ENCODE data around the gene CDYL2. TPM values are rescaled to one million over a fixed set of nuclear protein-coding genes. Genes with fewer than 3 reads are reported as not detected.

CDYL2 gene
- total RNA-seq, 1 donor from 2014 or later = 4.9 TPM

DNA sequence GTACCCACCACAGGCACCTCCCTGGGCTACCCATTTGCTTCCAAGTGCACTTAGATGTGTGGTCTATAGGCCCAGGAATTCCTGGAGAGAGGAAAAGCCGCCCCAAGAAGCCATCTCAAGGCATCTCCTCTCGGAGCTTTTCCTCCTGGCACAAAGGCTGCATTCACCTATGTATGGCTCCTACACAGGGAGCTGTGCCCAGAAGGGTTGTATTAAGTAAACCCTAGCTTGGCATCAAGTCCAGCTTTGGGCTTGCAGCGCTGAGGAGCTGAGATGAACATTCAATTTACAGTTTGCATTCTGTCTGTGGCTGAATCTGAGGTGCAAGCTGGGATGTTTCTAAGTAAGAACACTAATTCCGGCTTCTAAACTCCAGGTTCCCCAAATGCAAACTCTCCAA lies 81.3 kb downstream of the CDYL2 start:
- TF ChIP-seq, protein P1, sequence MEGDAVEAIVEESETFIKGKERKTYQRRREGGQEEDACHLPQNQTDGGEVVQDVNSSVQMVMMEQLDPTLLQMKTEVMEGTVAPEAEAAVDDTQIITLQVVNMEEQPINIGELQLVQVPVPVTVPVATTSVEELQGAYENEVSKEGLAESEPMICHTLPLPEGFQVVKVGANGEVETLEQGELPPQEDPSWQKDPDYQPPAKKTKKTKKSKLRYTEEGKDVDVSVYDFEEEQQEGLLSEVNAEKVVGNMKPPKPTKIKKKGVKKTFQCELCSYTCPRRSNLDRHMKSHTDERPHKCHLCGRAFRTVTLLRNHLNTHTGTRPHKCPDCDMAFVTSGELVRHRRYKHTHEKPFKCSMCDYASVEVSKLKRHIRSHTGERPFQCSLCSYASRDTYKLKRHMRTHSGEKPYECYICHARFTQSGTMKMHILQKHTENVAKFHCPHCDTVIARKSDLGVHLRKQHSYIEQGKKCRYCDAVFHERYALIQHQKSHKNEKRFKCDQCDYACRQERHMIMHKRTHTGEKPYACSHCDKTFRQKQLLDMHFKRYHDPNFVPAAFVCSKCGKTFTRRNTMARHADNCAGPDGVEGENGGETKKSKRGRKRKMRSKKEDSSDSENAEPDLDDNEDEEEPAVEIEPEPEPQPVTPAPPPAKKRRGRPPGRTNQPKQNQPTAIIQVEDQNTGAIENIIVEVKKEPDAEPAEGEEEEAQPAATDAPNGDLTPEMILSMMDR (IDR thresholded peaks at IDR 0.05) = no peak
- TF ChIP-seq EZH2phosphoT487 (IDR thresholded peaks at IDR 0.05) = no peak

DNA sequence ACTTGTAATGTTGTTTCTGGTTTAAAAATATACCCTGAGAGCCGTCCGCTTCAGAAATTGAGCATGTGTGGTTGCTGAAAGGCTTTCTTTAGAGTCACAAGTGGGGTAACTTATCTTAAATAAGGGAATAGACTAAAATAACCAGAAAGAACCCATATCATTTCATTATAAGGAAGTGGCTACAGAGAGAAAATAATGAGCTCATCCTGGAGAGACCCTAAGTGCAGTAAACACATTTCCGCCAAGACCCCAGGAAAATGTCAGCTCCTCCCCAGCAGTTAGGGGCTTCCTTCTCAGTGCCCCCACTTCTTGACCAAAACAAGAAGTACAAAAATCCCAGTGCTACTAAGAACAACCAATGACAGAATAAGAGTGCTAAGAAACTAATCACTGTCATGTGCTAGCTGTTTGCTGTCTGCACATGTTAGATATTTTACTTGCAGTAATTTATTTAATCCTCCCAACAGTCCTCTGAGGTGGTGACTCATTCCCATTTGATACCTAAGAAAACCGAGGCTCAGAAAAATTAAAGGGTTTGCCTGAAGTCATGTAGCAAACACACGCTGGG lies 83.5 kb downstream of the CDYL2 start:
- TF ChIP-seq EZH2 (IDR thresholded peaks at IDR 0.05) (no peak), EZH2phosphoT487 (IDR thresholded peaks at IDR 0.05) (no peak)
- TF ChIP-seq, protein P1 (IDR thresholded peaks at IDR 0.05) = no peak
- Mint-ChIP-seq H3K4me1 (peaks cover 4% of the 10 kb centered on the region), H3K36me3 (no peaks in the 10 kb centered on the region), H3K9me3 (peaks cover 8% of the 10 kb centered on the region), H3K27ac (no peak overlapping the region), H3K27me3 (ENCODE audit: insufficient read depth, low read depth) (peaks cover 4% of the 10 kb centered on the region), H3K4me3 (no peak overlapping the region)
- Histone ChIP-seq H4K20me1 (ENCODE audit: low read depth) (no peaks in the 10 kb centered on the region), H3F3A (ENCODE audit: low read depth) (no peaks in the 10 kb centered on the region), H3K27ac (no peak overlapping the region), H3K9ac (no peak overlapping the region), H3K36me3 (no peaks in the 10 kb centered on the region), H3K4me3 (no peak overlapping the region), H3K4me2 (no peak overlapping the region), H3K79me2 (ENCODE audit: low read depth) (no peaks in the 10 kb centered on the region), H3K4me1 (no peaks in the 10 kb centered on the region), H2AFZ (replicated peaks) (no peak overlapping the region), H3K27me3 (no peaks in the 10 kb centered on the region), H3K9me3 (ENCODE audit: low read depth) (no peaks in the 10 kb centered on the region)
- no peak for DNase-seq (ENCODE audit: low spot score)

More for the DNA sequence above, 81.3 kb downstream of the CDYL2 start:
- H4K20me1 ChIP-seq (ENCODE audit: low read depth) = no peaks in the 10 kb centered on the region
- H3K27me3 Mint-ChIP-seq (ENCODE audit: insufficient read depth, low read depth) = peaks cover 4% of the 10 kb centered on the region
- no peak overlapping the region for H3K27ac Mint-ChIP-seq
- H3K4me3 ChIP-seq = no peak overlapping the region
- H3K4me1 ChIP-seq = no peaks in the 10 kb centered on the region
- no peak for DNase-seq (ENCODE audit: low spot score)
- H3K9ac ChIP-seq = no peak overlapping the region
- no peaks in the 10 kb centered on the region for H3K36me3 Mint-ChIP-seq
- H3K9me3 Mint-ChIP-seq = peaks cover 20% of the 10 kb centered on the region
- no peaks in the 10 kb centered on the region for H3K27me3 ChIP-seq
- H2AFZ ChIP-seq (replicated peaks) = no peak overlapping the region
- no peaks in the 10 kb centered on the region for H3K79me2 ChIP-seq (ENCODE audit: low read depth)
- H3K36me3 ChIP-seq = no peaks in the 10 kb centered on the region
- no peaks in the 10 kb centered on the region for H3F3A ChIP-seq (ENCODE audit: low read depth)
- no peak overlapping the region for H3K27ac ChIP-seq
- no peaks in the 10 kb centered on the region for H3K9me3 ChIP-seq (ENCODE audit: low read depth)
- no peak overlapping the region for H3K4me2 ChIP-seq
- no peak overlapping the region for H3K4me3 Mint-ChIP-seq
- peaks cover 4% of the 10 kb centered on the region for H3K4me1 Mint-ChIP-seq

DNA sequence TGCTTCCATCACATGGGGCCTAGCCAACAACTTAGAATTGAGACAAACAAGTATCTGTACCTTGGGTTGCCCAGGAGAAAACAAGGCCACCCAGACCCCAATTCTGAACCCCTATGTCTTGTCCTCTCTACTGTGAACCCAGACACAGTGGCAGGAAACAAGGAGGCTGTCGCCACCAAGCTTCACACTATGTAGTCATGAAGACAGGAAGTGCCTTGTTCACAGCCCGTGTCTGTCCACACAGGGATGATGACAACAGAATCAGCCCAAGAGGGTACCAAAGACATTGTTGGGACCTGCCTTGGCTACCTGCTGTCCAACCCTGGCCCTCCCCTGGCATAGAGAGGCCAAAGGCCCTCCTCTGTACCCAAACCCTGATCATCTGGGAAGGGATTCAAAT lies 84.8 kb downstream of the CDYL2 start:
- H3K27ac Mint-ChIP-seq = no peak overlapping the region

More for the DNA sequence above, 84.8 kb downstream of the CDYL2 start:
- Histone ChIP-seq H2AFZ (replicated peaks) (no peak overlapping the region), H3K27ac (no peak overlapping the region), H3K36me3 (no peaks in the 10 kb centered on the region), H3K9me3 (ENCODE audit: low read depth) (no peaks in the 10 kb centered on the region), H3K4me3 (no peak overlapping the region), H3K79me2 (ENCODE audit: low read depth) (no peaks in the 10 kb centered on the region), H3K4me1 (no peaks in the 10 kb centered on the region), H3K27me3 (no peaks in the 10 kb centered on the region), H3K9ac (no peak overlapping the region), H3F3A (ENCODE audit: low read depth) (no peaks in the 10 kb centered on the region), H4K20me1 (ENCODE audit: low read depth) (no peaks in the 10 kb centered on the region), H3K4me2 (no peak overlapping the region)
- H3K36me3 Mint-ChIP-seq = no peaks in the 10 kb centered on the region
- peaks cover 4% of the 10 kb centered on the region for H3K27me3 Mint-ChIP-seq (ENCODE audit: insufficient read depth, low read depth)
- peaks cover 4% of the 10 kb centered on the region for H3K4me1 Mint-ChIP-seq
- H3K4me3 Mint-ChIP-seq = no peak overlapping the region
- peaks cover 6% of the 10 kb centered on the region for H3K9me3 Mint-ChIP-seq
- no peak for TF ChIP-seq EZH2 (IDR thresholded peaks at IDR 0.05)
- no peak for TF ChIP-seq EZH2phosphoT487 (IDR thresholded peaks at IDR 0.05)
- TF ChIP-seq, protein P1 (IDR thresholded peaks at IDR 0.05) = no peak
- DNase-seq (ENCODE audit: low spot score) = no peak
